Mammary epithelial cell (primary cell): Measurements from ENCODE around the gene LRP2.

ENCODE experiments used
- CTCF ChIP-seq, 2 donors: IDR thresholded peaks in 1 of 2; conservative IDR thresholded peaks in 1 of 2; 2 replicates each; pipeline ENCODE4 v1.5.1; 2011 to 2012; ENCODE audit warnings: inconsistent platforms in 2 of 2, low read length in 2 of 2, mild to moderate bottlenecking in 2 of 2, control low read depth in 1 of 2, low read depth in 1 of 2; ENCODE audit not compliant: insufficient read depth in 1 of 2; ENCODE audit errors: extremely low read depth in 1 of 2
- EZH2 ChIP-seq: IDR thresholded peaks from 2 replicates; pipeline ENCODE4 v1.6.1; 2012; ENCODE audit warnings: low read length, inconsistent platforms, borderline replicate concordance

- TF ChIP-seq CTCF (conservative IDR thresholded peaks at IDR 0.05 in 1 of 2, IDR thresholded peaks at IDR 0.05 in 1 of 2; ENCODE audit: extremely low read depth in 1 of 2, insufficient read depth in 1 of 2, low read depth in 1 of 2, low read length in 2 of 2) = no peak
- no peak for TF ChIP-seq EZH2
These were observed 64.3 kb downstream of the LRP2 start for GRCh38 chr2:169298007-169298406.
